GM21529 (cell line): ENCODE data around the gene UBXN2A.

Experiments
- ATAC-seq: cut with Tn5 transposase; IDR thresholded peaks from one replicate; pipeline ENCODE4 v1.9.1; 2021; ENCODE audit not compliant: unreplicated experiment

Gene UBXN2A

GRCh38 chr2:23939987-23940717, at the start of gene UBXN2A:
Gene UBXN2A (plus strand): TSS chr2:23940463. CDS start chr2:23958315, 17,852 bp downstream.
- ATAC-seq: peak; percentile 67

GRCh38 chr2:23900133-23900532, 40.1 kb upstream of the UBXN2A start:
- no peak for ATAC-seq

GRCh38 chr2:23900541-23901322, 39.5 kb upstream of the UBXN2A start:
- no peak for ATAC-seq

- ATAC-seq: no peak
These were observed 38.1 kb upstream of the UBXN2A start for GRCh38 chr2:23901966-23902846.

GRCh38 chr2:23903034-23903433, 37.2 kb upstream of the UBXN2A start:
- ATAC-seq: no peak

GRCh38 chr2:23904215-23904614, 36.0 kb upstream of the UBXN2A start:
- no peak for ATAC-seq

GRCh38 chr2:23904692-23905091, 35.6 kb upstream of the UBXN2A start:
- ATAC-seq: no peak

GRCh38 chr2:23905155-23905554, 35.1 kb upstream of the UBXN2A start:
- ATAC-seq: no peak

GRCh38 chr2:23912054-23912453, 28.2 kb upstream of the UBXN2A start:
- no peak for ATAC-seq

- ATAC-seq: no peak
These were observed 24.9 kb upstream of the UBXN2A start for GRCh38 chr2:23915327-23915726.

- peak; percentile 51 for ATAC-seq
These were observed 23.4 kb upstream of the UBXN2A start for GRCh38 chr2:23916727-23917405.

- ATAC-seq: no peak
These were observed 21.3 kb upstream of the UBXN2A start for GRCh38 chr2:23918837-23919489.

- no peak for ATAC-seq
These were observed 15.5 kb upstream of the UBXN2A start for GRCh38 chr2:23924589-23925359.

- ATAC-seq: peak; percentile 69
These were observed 14.5 kb upstream of the UBXN2A start for GRCh38 chr2:23925702-23926289.

GRCh38 chr2:23926290-23926749, 13.9 kb upstream of the UBXN2A start:
- peak; percentile 30 for ATAC-seq

- ATAC-seq: peak; percentile 74
These were observed 13.3 kb upstream of the UBXN2A start, which contains the start of gene ATAD2B for GRCh38 chr2:23926750-23927571. Gene ATAD2B (minus strand): TSS chr2:23927123. CDS start chr2:23926770, 353 bp downstream.

- ATAC-seq: no peak
These were observed 6.0 kb upstream of the UBXN2A start for GRCh38 chr2:23934259-23934658.
